Prostate gland (tissue), 2 donors: Measurements from ENCODE around the gene NECAP2.
"Not testable (repeated sequence)": the region's sequence is repeated elsewhere in the genome, so short reads cannot be mapped to it uniquely, and the experiment has no call there.

Experiments used
- CTCF ChIP-seq, 4 experiments: fragments of 200-600 bp in 2 of 4; fragments of 450-650 bp in 2 of 4; sonication (generic) in 2 of 4; IDR thresholded peaks; 1 replicate in 3 of 4; 2 replicates in 1 of 4; pipeline ENCODE4 v1.5.1; 2016 to 2019; ENCODE audit warnings: antibody characterized with exemption in 4 of 4, mild to moderate bottlenecking in 2 of 4, moderate library complexity in 2 of 4
- POLR2A ChIP-seq: fragments of 450-650 bp; IDR thresholded peaks from one replicate; pipeline ENCODE4 v1.6.1; 2016; ENCODE audit warnings: antibody characterized with exemption, mild to moderate bottlenecking
- POLR2AphosphoS5 ChIP-seq: sonication (generic); formaldehyde crosslinking; IDR thresholded peaks from one replicate; pipeline ENCODE4 v1.6.1; 2017; ENCODE audit warnings: antibody characterized with exemption

GRCh38 chr1:16500975-16501374, 60.5 kb downstream of the NECAP2 start:
- TF ChIP-seq CTCF (IDR thresholded peaks at IDR 0.05); POLR2A; POLR2AphosphoS5: not testable (repeated sequence)
